Fibroblast of the aortic adventitia (primary cell): ENCODE data around the gene CABP7. TPM values are rescaled to one million over a fixed set of nuclear protein-coding genes. Genes with fewer than 3 reads are reported as not detected.
"Not testable (repeated sequence)": the region's sequence is repeated elsewhere in the genome, so short reads cannot be mapped to it uniquely, and the experiment has no call there.

Experiments
- DNase-seq: peaks from one replicate; pipeline ENCODE4 v3.0.0-alpha.2; 2010; ENCODE audit warnings: low read depth
- H3K4me3 ChIP-seq: 2 replicates; pipeline ENCODE4 v1.5.1; 2011; ENCODE audit warnings: low read depth, mild to moderate bottlenecking, control low read depth, low read length, moderate library complexity
- total RNA-seq: library from RNA; depleted of rRNA; stranded (reverse); fragments of >200 nt; gene quantifications from 2 replicates; pipeline ENCODE4 v1.2.3, GENCODE V29; 2012; ENCODE audit warnings: low replicate concordance
- TF ChIP-seq, protein P1 (sequence below): IDR thresholded peaks from 2 replicates; pipeline ENCODE4 v1.5.1; 2011; ENCODE audit warnings: mild to moderate bottlenecking, low read length, control low read depth, inconsistent platforms; ENCODE audit not compliant: insufficient read depth

Gene CABP7
- total RNA-seq, 1 donor, result not detected

DNA sequence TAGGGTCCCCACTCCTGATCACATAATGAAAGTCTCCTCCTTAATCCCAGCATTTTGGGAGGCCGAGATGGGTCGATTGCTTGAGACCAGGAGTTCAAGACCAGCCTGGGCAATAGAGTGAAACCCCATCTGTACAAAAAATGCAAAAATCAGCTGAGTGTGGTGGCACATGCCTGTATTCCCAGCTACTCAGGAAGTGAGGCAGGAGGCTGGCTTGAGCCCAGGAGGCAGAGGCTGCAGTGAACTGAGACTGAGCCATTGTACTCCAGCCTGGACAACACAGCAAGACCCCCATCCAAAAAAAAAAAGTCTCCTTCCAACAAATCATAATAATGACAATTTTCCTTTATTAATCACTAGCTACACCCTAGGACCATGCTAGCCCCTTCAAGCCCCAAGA, 31.9 kb downstream of the CABP7 start:
- TF ChIP-seq, protein P1, sequence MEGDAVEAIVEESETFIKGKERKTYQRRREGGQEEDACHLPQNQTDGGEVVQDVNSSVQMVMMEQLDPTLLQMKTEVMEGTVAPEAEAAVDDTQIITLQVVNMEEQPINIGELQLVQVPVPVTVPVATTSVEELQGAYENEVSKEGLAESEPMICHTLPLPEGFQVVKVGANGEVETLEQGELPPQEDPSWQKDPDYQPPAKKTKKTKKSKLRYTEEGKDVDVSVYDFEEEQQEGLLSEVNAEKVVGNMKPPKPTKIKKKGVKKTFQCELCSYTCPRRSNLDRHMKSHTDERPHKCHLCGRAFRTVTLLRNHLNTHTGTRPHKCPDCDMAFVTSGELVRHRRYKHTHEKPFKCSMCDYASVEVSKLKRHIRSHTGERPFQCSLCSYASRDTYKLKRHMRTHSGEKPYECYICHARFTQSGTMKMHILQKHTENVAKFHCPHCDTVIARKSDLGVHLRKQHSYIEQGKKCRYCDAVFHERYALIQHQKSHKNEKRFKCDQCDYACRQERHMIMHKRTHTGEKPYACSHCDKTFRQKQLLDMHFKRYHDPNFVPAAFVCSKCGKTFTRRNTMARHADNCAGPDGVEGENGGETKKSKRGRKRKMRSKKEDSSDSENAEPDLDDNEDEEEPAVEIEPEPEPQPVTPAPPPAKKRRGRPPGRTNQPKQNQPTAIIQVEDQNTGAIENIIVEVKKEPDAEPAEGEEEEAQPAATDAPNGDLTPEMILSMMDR, result no peak
- no peak for DNase-seq
- no peak overlapping the region for H3K4me3 ChIP-seq

DNA sequence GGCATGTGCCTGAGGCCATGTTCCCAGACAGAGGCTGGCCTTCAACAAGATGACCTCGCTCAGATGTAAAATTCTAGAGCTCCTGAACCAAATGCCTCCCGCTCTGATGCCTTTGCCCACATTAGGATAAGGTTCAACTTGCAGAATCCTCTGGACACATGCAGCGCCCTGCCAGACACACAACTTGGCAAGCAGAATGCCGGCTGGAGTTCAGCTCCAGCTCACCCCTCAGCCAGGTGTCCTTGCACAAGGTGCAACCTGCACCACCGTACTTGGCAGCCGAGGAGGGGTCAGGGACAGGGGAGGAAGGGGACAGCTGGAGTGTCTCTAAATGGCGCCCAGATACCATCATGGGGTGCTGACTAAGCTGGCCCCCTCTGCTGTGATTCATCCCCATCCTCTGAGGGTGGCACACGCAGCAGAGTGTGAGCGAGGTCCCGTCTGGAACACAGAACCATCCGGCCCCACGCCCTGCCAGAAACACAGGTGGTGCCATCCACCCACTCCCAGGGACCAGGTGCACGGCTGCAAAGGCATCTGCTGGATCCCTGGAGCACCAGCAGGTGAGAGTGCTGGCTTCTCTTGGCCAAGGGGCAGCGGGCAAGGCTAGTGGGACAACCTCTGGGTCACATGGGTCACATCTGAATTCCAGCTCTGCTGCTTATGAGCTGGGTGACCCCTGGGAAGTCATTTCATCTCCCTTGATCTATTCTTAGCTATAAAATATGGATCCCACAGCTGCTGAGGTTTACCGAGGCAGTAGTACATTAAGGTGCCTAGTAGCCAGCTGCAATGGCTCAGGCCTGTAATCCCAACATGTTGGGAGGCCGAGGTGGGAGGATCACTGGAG, 34.2 kb downstream of the CABP7 start:
- no peak overlapping the region for H3K4me3 ChIP-seq
- no peak for DNase-seq
- TF ChIP-seq, protein P1, result no peak

DNA sequence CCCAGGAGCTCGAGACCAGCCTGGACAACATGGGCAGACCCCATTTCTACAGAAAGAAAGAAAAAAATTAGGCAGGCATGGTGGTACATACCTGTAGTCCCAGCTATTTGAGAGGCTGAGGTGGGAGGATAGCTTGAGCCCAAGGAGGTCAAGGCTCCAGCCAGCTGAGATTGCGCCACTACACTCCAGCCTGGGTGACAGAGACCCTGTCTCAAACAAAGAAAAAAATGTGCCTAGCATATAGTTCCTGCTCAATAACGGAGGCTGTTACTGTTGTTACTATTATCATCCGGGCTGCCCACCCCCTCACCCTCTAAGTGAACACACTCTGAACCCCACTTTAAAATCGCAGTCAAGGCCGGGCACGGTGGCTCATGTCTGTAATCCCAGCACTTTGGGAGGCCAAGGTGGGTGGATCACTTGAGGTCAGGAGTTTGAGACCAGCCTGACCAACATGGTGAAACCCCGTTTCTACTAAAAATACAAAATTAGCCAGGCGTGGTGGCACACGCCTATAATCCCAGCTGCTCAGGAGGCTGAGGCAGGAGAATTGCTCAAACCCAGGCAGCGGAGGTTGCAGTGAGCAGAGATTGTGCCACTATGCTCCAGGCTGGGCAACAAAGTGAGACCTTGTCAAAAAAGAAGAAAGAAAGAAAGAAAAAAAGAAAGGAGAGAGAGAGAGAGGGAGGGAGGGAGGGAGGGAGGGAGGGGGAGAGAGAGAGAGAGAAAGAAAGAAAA, 35.0 kb downstream of the CABP7 start:
- DNase-seq, H3K4me3 ChIP-seq: not testable (repeated sequence)

DNA sequence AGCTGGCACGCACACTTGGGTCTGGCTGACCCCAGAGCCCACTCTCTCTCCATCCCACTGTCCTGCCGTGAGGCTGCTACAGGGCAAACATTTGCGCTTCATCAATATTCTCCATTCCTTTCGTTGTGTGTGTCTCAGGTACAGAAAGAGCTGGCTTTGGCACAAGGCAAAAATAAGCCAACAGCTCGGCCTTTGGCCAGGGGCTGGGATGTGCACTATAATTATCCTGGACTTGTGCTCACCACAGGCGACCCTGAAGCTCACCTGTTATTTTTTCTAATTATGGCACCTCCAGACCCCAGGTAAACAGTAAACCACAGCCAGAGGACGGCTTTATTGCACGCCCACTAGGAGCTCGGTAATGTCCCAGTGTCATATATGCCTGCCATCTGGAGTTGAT, 36.1 kb downstream of the CABP7 start:
- no peak overlapping the region for H3K4me3 ChIP-seq
- TF ChIP-seq, protein P1, result no peak
- no peak for DNase-seq

DNA sequence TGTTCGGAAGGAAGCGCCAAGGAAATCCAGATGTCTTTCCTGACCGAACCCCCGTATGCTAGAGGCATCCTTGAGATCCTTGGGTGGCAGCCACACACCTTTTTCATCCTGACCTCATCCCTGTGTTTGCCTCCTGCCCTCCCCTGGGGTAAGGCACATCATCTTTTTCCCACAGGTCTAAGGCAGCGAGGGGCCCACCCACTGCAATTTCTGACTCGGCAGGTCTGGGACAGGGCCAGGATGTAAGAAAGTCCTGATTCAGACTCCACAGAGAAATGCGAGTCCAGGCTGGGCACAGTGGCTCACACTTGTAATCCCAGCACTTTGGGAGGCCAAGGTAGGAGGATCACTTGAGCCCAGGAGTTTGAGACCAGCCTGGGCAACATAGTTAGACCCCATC, 36.5 kb downstream of the CABP7 start:
- DNase-seq, result no peak
- TF ChIP-seq, protein P1, result no peak
- no peak overlapping the region for H3K4me3 ChIP-seq

DNA sequence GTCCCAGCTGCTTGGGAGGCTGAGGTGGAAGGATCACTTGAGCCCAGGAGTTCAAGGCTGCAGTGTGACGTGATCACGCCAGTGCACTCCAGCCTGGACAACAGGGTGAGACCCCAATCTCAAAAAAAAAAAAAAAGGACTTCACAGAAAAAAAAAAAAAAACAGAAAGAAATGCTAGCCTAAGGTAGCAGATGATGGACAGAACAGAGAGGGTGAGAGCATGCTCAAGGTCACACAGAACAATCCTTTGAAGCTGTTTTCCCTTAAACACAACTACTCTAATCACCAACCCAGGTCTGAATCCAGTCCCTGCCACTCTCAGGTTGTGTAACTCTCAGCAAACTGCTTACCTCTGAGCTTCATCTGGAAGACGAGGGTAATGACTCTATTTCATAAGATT, 37.3 kb downstream of the CABP7 start:
- TF ChIP-seq, protein P1, result no peak
- H3K4me3 ChIP-seq, result no peak overlapping the region
- no peak for DNase-seq

DNA sequence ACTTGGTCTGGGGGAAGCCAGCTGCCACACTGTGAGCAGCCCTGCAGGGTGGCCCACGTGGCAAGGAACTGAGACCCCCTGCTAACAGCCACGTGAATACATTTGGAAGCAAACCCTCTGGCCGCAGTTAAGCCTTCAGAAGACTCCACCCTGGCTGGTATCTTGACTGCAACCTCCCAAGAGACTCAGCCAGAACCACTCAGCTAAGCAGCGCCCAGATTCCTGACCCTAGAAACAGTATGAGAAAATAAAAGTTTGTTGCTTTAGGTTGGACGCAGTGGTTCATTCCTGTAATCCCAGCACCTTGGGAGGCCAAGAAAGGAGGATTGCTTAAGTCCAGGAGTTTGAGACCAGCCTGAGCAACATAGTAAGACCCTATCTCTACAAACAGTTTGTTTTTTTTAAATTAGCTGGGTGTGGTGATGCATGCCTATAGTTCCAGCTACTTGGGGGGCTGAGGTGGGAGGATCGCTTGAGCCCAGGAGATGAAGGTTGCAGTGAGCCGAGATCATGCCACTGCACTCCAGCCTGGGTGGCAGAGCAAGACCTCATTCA, 38.3 kb downstream of the CABP7 start:
- TF ChIP-seq, protein P1, result no peak
- peak; percentile 77 for DNase-seq
- H3K4me3 ChIP-seq, result no peak overlapping the region
